ENCODE data around the gene MACROD2.

GRCh38 chr20:15235471-15236198, 1240.3 kb downstream of the MACROD2 start:
- no peak for TF ChIP-seq CTCF (IDR thresholded peaks at IDR 0.05)
- TF ChIP-seq POLR2AphosphoS5 (IDR thresholded peaks at IDR 0.05) = no peak
- no peak for TF ChIP-seq EP300 (IDR thresholded peaks at IDR 0.05; ENCODE audit: low read depth)
